ENCODE data around the gene NBPF4. TPM values are rescaled to one million over a fixed set of nuclear protein-coding genes. Genes with fewer than 3 reads are reported as not detected.
"Not testable (repeated sequence)": the region's sequence is repeated elsewhere in the genome, so short reads cannot be mapped to it uniquely, and the experiment has no call there.

Gene NBPF4
- total RNA-seq (2014; rRNA removed; shearing (Covaris generic)) = not detected in 2 replicates

- H3K4me3 ChIP-seq (ENCODE audit: insufficient read depth, low read depth, low read length); H3K36me3 ChIP-seq (replicated peaks; ENCODE audit: control insufficient read depth, insufficient read depth, low read length); H3K27me3 ChIP-seq (ENCODE audit: control insufficient read depth, insufficient read depth, low read length): not testable (repeated sequence)
These were observed at the start of gene NBPF4 for GRCh38 chr1:108243976-108244375. TSS of gene NBPF4 (minus strand) at chr1:108244076. CDS start at chr1:108243761, 315 bp downstream.

GRCh38 chr1:108282528-108283257, 38.8 kb upstream of the NBPF4 start:
- DNase-seq; H3K36me3 ChIP-seq (replicated peaks; ENCODE audit: control insufficient read depth, insufficient read depth, low read length); H3K4me3 ChIP-seq (ENCODE audit: insufficient read depth, low read depth, low read length); H3K27me3 ChIP-seq (ENCODE audit: control insufficient read depth, insufficient read depth, low read length): not testable (repeated sequence)

More at GRCh38 chr1:108243976-108244375, at the start of gene NBPF4:
- DNase-seq = not testable (repeated sequence)

GRCh38 chr1:108272485-108273327, 28.8 kb upstream of the NBPF4 start:
- H3K36me3 ChIP-seq (replicated peaks; ENCODE audit: control insufficient read depth, insufficient read depth, low read length); H3K4me3 ChIP-seq (ENCODE audit: insufficient read depth, low read depth, low read length); DNase-seq; H3K27me3 ChIP-seq (ENCODE audit: control insufficient read depth, insufficient read depth, low read length): not testable (repeated sequence)

GRCh38 chr1:108267097-108267496, 23.2 kb upstream of the NBPF4 start:
- not testable (repeated sequence) for H3K4me3 ChIP-seq (ENCODE audit: insufficient read depth, low read depth, low read length); DNase-seq; H3K27me3 ChIP-seq (ENCODE audit: control insufficient read depth, insufficient read depth, low read length); H3K36me3 ChIP-seq (replicated peaks; ENCODE audit: control insufficient read depth, insufficient read depth, low read length)

GRCh38 chr1:108261967-108262366, 18.1 kb upstream of the NBPF4 start:
- not testable (repeated sequence) for H3K27me3 ChIP-seq (ENCODE audit: control insufficient read depth, insufficient read depth, low read length); DNase-seq; H3K36me3 ChIP-seq (replicated peaks; ENCODE audit: control insufficient read depth, insufficient read depth, low read length); H3K4me3 ChIP-seq (ENCODE audit: insufficient read depth, low read depth, low read length)

- not testable (repeated sequence) for H3K4me3 ChIP-seq (ENCODE audit: insufficient read depth, low read depth, low read length); H3K36me3 ChIP-seq (replicated peaks; ENCODE audit: control insufficient read depth, insufficient read depth, low read length); DNase-seq; H3K27me3 ChIP-seq (ENCODE audit: control insufficient read depth, insufficient read depth, low read length)
These were observed 17.6 kb upstream of the NBPF4 start for GRCh38 chr1:108261519-108261918.

GRCh38 chr1:108260578-108261259, 16.8 kb upstream of the NBPF4 start:
- not testable (repeated sequence) for H3K4me3 ChIP-seq (ENCODE audit: insufficient read depth, low read depth, low read length); DNase-seq; H3K27me3 ChIP-seq (ENCODE audit: control insufficient read depth, insufficient read depth, low read length); H3K36me3 ChIP-seq (replicated peaks; ENCODE audit: control insufficient read depth, insufficient read depth, low read length)

GRCh38 chr1:108255426-108255825, 11.6 kb upstream of the NBPF4 start:
- H3K4me3 ChIP-seq (ENCODE audit: insufficient read depth, low read depth, low read length); H3K27me3 ChIP-seq (ENCODE audit: control insufficient read depth, insufficient read depth, low read length); DNase-seq; H3K36me3 ChIP-seq (replicated peaks; ENCODE audit: control insufficient read depth, insufficient read depth, low read length): not testable (repeated sequence)

GRCh38 chr1:108239426-108239825, 4.5 kb downstream of the NBPF4 start:
- not testable (repeated sequence) for H3K27me3 ChIP-seq (ENCODE audit: control insufficient read depth, insufficient read depth, low read length); H3K4me3 ChIP-seq (ENCODE audit: insufficient read depth, low read depth, low read length); DNase-seq; H3K36me3 ChIP-seq (replicated peaks; ENCODE audit: control insufficient read depth, insufficient read depth, low read length)

GRCh38 chr1:108235308-108235707, 8.6 kb downstream of the NBPF4 start:
- H3K27me3 ChIP-seq (ENCODE audit: control insufficient read depth, insufficient read depth, low read length); H3K4me3 ChIP-seq (ENCODE audit: insufficient read depth, low read depth, low read length); H3K36me3 ChIP-seq (replicated peaks; ENCODE audit: control insufficient read depth, insufficient read depth, low read length); DNase-seq: not testable (repeated sequence)

GRCh38 chr1:108232183-108232582, 11.7 kb downstream of the NBPF4 start:
- not testable (repeated sequence) for H3K36me3 ChIP-seq (replicated peaks; ENCODE audit: control insufficient read depth, insufficient read depth, low read length); H3K27me3 ChIP-seq (ENCODE audit: control insufficient read depth, insufficient read depth, low read length); DNase-seq; H3K4me3 ChIP-seq (ENCODE audit: insufficient read depth, low read depth, low read length)

- H3K36me3 ChIP-seq (replicated peaks; ENCODE audit: control insufficient read depth, insufficient read depth, low read length); H3K4me3 ChIP-seq (ENCODE audit: insufficient read depth, low read depth, low read length); H3K27me3 ChIP-seq (ENCODE audit: control insufficient read depth, insufficient read depth, low read length); DNase-seq: not testable (repeated sequence)
These were observed 13.9 kb downstream of the NBPF4 start for GRCh38 chr1:108229976-108230375.

GRCh38 chr1:108227772-108228171, 16.1 kb downstream of the NBPF4 start:
- not testable (repeated sequence) for H3K27me3 ChIP-seq (ENCODE audit: control insufficient read depth, insufficient read depth, low read length); H3K36me3 ChIP-seq (replicated peaks; ENCODE audit: control insufficient read depth, insufficient read depth, low read length); DNase-seq; H3K4me3 ChIP-seq (ENCODE audit: insufficient read depth, low read depth, low read length)

- H3K27me3 ChIP-seq (ENCODE audit: control insufficient read depth, insufficient read depth, low read length); H3K4me3 ChIP-seq (ENCODE audit: insufficient read depth, low read depth, low read length); DNase-seq; H3K36me3 ChIP-seq (replicated peaks; ENCODE audit: control insufficient read depth, insufficient read depth, low read length): not testable (repeated sequence)
These were observed 17.0 kb downstream of the NBPF4 start for GRCh38 chr1:108226855-108227254.

Data from H7 (cell line).